Tibial artery (tissue), 4 donors: ENCODE data around the gene SLC39A11.

Source experiments
- DNase-seq, 2 donors: peaks; one replicate each; pipeline ENCODE4 v3.0.0-alpha.2; 2019
- H3K27ac ChIP-seq, 2 donors: fragments of 200-600 bp; sonication (generic) in 1 of 2; 1 replicate in 1 of 2; 2 replicates in 1 of 2; pipeline ENCODE4 v1.5.1; 2018 to 2019; ENCODE audit warnings: mild to moderate bottlenecking in 1 of 2
- H3K27me3 ChIP-seq, 2 donors: fragments of 200-600 bp; sonication (generic) in 1 of 2; one replicate each; pipeline versions ENCODE4 v1.5.1 to v1.6.0; 2016 to 2019
- H3K36me3 ChIP-seq, 3 donors: fragments of 200-600 bp; sonication (generic) in 2 of 3; one replicate each; pipeline ENCODE4 v1.5.1; 2016 to 2019; ENCODE audit warnings: mild to moderate bottlenecking in 2 of 3
- H3K4me1 ChIP-seq, 4 donors: fragments of 200-600 bp; sonication (generic) in 2 of 4; 1 replicate in 3 of 4; 2 replicates in 1 of 4; pipeline ENCODE4 v1.5.1; 2016 to 2019
- H3K4me3 ChIP-seq, 2 donors: fragments of 200-600 bp; sonication (generic) in 1 of 2; 1 replicate in 1 of 2; 2 replicates in 1 of 2; pipeline ENCODE4 v1.5.1; 2018 to 2019; ENCODE audit warnings: mild to moderate bottlenecking in 2 of 2
- H3K9me3 ChIP-seq, 3 donors: fragments of 200-600 bp; sonication (generic) in 1 of 3; one replicate each; pipeline ENCODE4 v1.5.1; 2016 to 2019
- intact Hi-C: fragments of 100-400 bp; cut with DNase I; formaldehyde crosslinking; loops from one replicate; pipeline ENCODE4 v1.15.0; 2023; ENCODE audit warnings: low total_unique reads
- TF ChIP-seq, protein P1 (sequence below), 2 experiments: fragments of 200-600 bp in 1 of 2; fragments of 450-650 bp in 1 of 2; IDR thresholded peaks; one replicate each; pipeline ENCODE4 v1.5.1; 2017 to 2019; ENCODE audit warnings: antibody characterized with exemption in 2 of 2, mild to moderate bottlenecking in 1 of 2, moderate library complexity in 1 of 2

SLC39A11 gene

DNA sequence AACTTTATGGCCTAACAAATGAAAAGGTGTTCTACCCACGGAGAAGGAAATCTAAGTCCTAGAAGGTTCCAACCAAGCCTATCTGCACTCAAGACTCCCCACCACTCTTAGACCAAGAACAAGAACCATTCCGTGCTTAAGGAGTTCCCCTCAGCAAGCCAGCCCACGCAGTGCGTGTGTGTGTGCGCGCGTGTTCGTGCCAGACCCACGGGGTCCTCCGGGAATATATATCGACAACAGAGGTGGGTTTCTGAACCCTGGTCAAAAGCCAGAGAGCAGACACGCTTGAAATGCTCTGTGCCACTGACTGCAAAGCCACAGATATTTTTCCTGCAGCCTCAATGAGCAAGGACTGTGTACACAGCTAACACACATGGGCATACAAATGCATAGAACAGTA, 70.7 kb downstream of the SLC39A11 start:
- Histone ChIP-seq H3K4me3 (no peak overlapping the region), H3K9me3 (peaks cover 0 to 18% (median 3%) of the 10 kb centered on the region in 3 donors), H3K27me3 (no peaks in the 10 kb centered on the region), H3K27ac (no peak overlapping the region), H3K36me3 (no peaks in the 10 kb centered on the region), H3K4me1 (no peaks in the 10 kb centered on the region)
- TF ChIP-seq, protein P1, sequence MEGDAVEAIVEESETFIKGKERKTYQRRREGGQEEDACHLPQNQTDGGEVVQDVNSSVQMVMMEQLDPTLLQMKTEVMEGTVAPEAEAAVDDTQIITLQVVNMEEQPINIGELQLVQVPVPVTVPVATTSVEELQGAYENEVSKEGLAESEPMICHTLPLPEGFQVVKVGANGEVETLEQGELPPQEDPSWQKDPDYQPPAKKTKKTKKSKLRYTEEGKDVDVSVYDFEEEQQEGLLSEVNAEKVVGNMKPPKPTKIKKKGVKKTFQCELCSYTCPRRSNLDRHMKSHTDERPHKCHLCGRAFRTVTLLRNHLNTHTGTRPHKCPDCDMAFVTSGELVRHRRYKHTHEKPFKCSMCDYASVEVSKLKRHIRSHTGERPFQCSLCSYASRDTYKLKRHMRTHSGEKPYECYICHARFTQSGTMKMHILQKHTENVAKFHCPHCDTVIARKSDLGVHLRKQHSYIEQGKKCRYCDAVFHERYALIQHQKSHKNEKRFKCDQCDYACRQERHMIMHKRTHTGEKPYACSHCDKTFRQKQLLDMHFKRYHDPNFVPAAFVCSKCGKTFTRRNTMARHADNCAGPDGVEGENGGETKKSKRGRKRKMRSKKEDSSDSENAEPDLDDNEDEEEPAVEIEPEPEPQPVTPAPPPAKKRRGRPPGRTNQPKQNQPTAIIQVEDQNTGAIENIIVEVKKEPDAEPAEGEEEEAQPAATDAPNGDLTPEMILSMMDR (IDR thresholded peaks at IDR 0.05): no peak
- no peak for DNase-seq
- intact Hi-C loops: no loop called here

DNA sequence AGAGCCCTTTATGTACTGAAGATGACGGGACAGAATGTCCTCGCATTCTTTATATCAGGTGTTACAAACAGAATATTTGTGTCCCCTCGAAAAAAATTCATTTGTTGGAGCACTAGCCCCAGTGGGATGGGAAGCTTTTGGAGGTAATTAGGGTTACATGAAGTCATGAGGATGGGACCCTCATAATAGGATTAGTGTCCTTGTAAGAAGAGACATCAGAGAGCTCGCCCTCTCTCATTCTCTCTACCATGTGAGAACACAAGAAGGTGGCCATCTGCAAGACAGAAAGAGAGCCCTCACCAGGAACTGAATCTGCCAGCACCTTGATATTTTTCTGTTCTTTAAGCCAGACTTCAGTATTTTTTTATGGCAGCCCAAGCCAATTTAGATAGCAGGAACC, 72.4 kb downstream of the SLC39A11 start:
- Histone ChIP-seq H3K9me3 (peaks cover 0 to 18% (median 3%) of the 10 kb centered on the region in 3 donors), H3K36me3 (no peaks in the 10 kb centered on the region), H3K27ac (no peak overlapping the region), H3K27me3 (no peaks in the 10 kb centered on the region), H3K4me3 (no peak overlapping the region), H3K4me1 (no peaks in the 10 kb centered on the region)
- TF ChIP-seq, protein P1 (IDR thresholded peaks at IDR 0.05): no peak
- intact Hi-C loops: no loop called here
- DNase-seq: no peak

DNA sequence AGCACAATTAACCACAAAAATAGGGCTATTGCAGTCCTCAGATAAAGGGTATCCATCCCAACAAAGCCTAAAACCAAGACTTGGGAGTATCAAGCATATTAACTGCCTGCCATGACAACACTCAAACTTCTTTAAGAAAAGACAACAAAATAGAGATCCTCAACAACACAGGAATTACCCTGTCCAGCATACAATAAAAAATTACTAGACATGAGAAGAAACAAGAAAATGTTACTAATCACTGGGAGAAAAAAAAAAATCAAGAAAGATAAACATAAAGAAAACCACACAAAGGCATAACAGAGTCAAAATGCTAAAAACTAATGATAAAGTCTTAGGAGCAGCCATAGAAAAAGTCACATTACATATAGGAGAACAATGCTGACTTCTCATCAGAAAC, 73.9 kb downstream of the SLC39A11 start:
- DNase-seq: no peak
- intact Hi-C loops: no loop called here
- peaks cover 0 to 13% (median 3%) of the 10 kb centered on the region in 3 donors for H3K9me3 ChIP-seq
- TF ChIP-seq, protein P1 (IDR thresholded peaks at IDR 0.05): no peak
- no peaks in the 10 kb centered on the region for H3K36me3 ChIP-seq
- no peaks in the 10 kb centered on the region for H3K4me1 ChIP-seq
- H3K4me3 ChIP-seq: no peak overlapping the region
- no peaks in the 10 kb centered on the region for H3K27me3 ChIP-seq
- H3K27ac ChIP-seq: no peak overlapping the region

DNA sequence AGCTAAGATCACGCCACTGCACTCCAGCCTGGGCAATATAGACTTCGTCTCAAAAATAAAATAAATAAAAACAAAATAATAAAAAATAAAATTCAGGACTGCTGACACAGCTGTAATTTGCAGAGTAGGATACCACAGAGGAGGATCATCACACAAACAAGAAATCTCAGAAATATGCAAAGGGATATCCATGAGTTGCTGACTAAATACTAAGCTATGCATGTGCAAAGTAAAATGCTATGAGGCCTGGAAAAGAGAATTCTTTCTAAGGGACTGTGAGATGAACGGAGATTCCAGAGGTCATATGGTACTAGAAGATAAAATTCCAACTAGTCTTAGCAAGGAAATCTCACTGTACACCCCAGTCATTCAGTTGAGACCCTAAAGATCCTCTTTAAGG, 74.8 kb downstream of the SLC39A11 start:
- Histone ChIP-seq H3K4me3 (no peak overlapping the region), H3K9me3 (peaks cover 0 to 13% (median 3%) of the 10 kb centered on the region in 3 donors), H3K36me3 (no peaks in the 10 kb centered on the region), H3K27me3 (no peaks in the 10 kb centered on the region), H3K4me1 (no peaks in the 10 kb centered on the region), H3K27ac (no peak overlapping the region)
- DNase-seq: no peak
- TF ChIP-seq, protein P1 (IDR thresholded peaks at IDR 0.05): no peak
- intact Hi-C loops: no loop called here

DNA sequence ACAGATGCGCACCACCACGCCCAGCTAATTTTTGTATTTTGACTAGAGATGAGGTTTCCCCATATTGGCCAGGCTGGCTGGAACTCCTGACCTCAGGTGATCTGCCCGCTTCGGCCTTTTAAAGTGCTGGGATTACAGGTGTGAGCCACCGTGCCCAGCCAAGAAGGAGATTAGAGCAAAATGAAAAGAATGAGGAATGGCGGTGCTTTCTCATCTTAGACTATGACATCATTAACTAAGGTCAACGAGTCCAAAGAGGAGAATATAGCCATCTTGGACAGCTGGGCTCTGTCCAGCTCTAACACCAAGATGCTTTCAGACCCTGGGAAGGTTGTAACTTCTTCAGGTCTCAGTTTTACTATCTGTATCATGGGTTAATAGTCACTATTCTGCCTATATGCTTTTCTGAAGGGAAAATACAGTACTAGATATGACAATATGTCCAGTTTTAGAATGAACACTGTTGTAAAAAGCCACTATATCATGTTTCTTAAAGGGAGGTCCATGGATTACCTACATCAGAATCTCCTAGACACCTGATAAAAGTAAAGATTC, 76.7 kb downstream of the SLC39A11 start:
- H3K4me1 ChIP-seq: no peaks in the 10 kb centered on the region
- DNase-seq: no peak
- H3K36me3 ChIP-seq: no peaks in the 10 kb centered on the region
- H3K27ac ChIP-seq: no peak overlapping the region
- TF ChIP-seq, protein P1 (IDR thresholded peaks at IDR 0.05): no peak
- no peaks in the 10 kb centered on the region for H3K27me3 ChIP-seq
- no peak overlapping the region for H3K4me3 ChIP-seq
- peaks cover 0 to 13% (median 3%) of the 10 kb centered on the region in 3 donors for H3K9me3 ChIP-seq
- intact Hi-C loops: no loop called here
